Osteocyte (in vitro differentiated cells): ENCODE results near the gene DCST2. TPM values are rescaled to one million over a fixed set of nuclear protein-coding genes. Genes with fewer than 3 reads are reported as not detected.

Experiments used
- DNase-seq: peaks from one replicate; pipeline ENCODE4 v3.0.0; 2021; ENCODE audit warnings: mixed read lengths; ENCODE audit not compliant: unreplicated experiment; ENCODE audit errors: extremely low spot score
- H3K27ac Mint-ChIP-seq: one replicate; pipeline ENCODE4 v1.8.0; 2021; ENCODE audit warnings: mild to moderate bottlenecking, mixed read lengths; ENCODE audit not compliant: unreplicated experiment
- H3K27me3 Mint-ChIP-seq: one replicate; pipeline ENCODE4 v1.8.0; 2021; ENCODE audit warnings: mixed read lengths; ENCODE audit not compliant: unreplicated experiment
- H3K36me3 Mint-ChIP-seq: one replicate; pipeline ENCODE4 v1.8.0; 2021; ENCODE audit warnings: mixed read lengths; ENCODE audit not compliant: unreplicated experiment
- H3K4me1 Mint-ChIP-seq: one replicate; pipeline ENCODE4 v1.8.0; 2021; ENCODE audit warnings: mixed read lengths; ENCODE audit not compliant: unreplicated experiment
- H3K4me3 Mint-ChIP-seq: one replicate; pipeline ENCODE4 v1.8.0; 2021; ENCODE audit warnings: mild to moderate bottlenecking, moderate library complexity, mixed read lengths; ENCODE audit not compliant: unreplicated experiment
- H3K9me3 Mint-ChIP-seq: one replicate; pipeline ENCODE4 v1.8.0; 2021; ENCODE audit warnings: mixed read lengths; ENCODE audit not compliant: unreplicated experiment
- CTCF ChIP-seq: fragments of 200-600 bp; sonication (generic); IDR thresholded peaks from 2 replicates; pipeline ENCODE4 v1.5.0; 2021; ENCODE audit warnings: antibody characterized with exemption, mild to moderate bottlenecking, moderate library complexity
- total RNA-seq: library from RNA; stranded (reverse); gene quantifications from 2 replicates; pipeline ENCODE4 v1.2.1, GENCODE V29; 2021

Gene DCST2
- total RNA-seq, 1 donor from 2014 or later: 0.75 TPM

GRCh38 chr1:154974102-154974807 is 59.3 kb downstream of the DCST2 start, which contains the start of gene CKS1B:
CKS1B (plus strand) TSS chr1:154974681; CDS start chr1:154974746, 65 bp downstream.
- Mint-ChIP-seq H3K27me3 (no peaks in the 10 kb centered on the region), H3K36me3 (no peaks in the 10 kb centered on the region), H3K4me3 (no peak within 1 kb of the TSS), H3K27ac (no peak within 1 kb of the TSS), H3K4me1 (peaks cover 30% of the 10 kb centered on the region), H3K9me3 (no peaks in the 10 kb centered on the region)
- DNase-seq: peak; percentile 99
- TF ChIP-seq CTCF: no peak

GRCh38 chr1:154973344-154974101 is 60.1 kb downstream of the DCST2 start:
- Mint-ChIP-seq H3K4me1 (peaks cover 37% of the 10 kb centered on the region), H3K27me3 (no peaks in the 10 kb centered on the region), H3K36me3 (no peaks in the 10 kb centered on the region), H3K9me3 (no peaks in the 10 kb centered on the region), H3K27ac (no peak overlapping the region), H3K4me3 (no peak overlapping the region)
- peak; percentile 35 for TF ChIP-seq CTCF
- peak; percentile 97 for DNase-seq

GRCh38 chr1:154972517-154973343 is 60.9 kb downstream of the DCST2 start:
- H3K4me1 Mint-ChIP-seq: peaks cover 45% of the 10 kb centered on the region
- H3K4me3 Mint-ChIP-seq: no peak overlapping the region
- no peaks in the 10 kb centered on the region for H3K9me3 Mint-ChIP-seq
- H3K36me3 Mint-ChIP-seq: peaks cover 4% of the 10 kb centered on the region
- TF ChIP-seq CTCF: no peak
- H3K27me3 Mint-ChIP-seq: no peaks in the 10 kb centered on the region
- peak; percentile 92 for DNase-seq
- no peak overlapping the region for H3K27ac Mint-ChIP-seq

- no peak overlapping the region for H3K27ac Mint-ChIP-seq
- H3K27me3 Mint-ChIP-seq: no peaks in the 10 kb centered on the region
- TF ChIP-seq CTCF: no peak
- H3K4me1 Mint-ChIP-seq: peaks cover 45% of the 10 kb centered on the region
- DNase-seq: no peak
- H3K9me3 Mint-ChIP-seq: no peaks in the 10 kb centered on the region
- no peak overlapping the region for H3K4me3 Mint-ChIP-seq
- H3K36me3 Mint-ChIP-seq: peaks cover 4% of the 10 kb centered on the region
Measured at GRCh38 chr1:154972213-154972516, 61.4 kb downstream of the DCST2 start.
